PC-3 (cell line): Measurements from ENCODE around the gene FNIP1. TPM values are rescaled to one million over a fixed set of nuclear protein-coding genes. Genes with fewer than 3 reads are reported as not detected.

ENCODE experiments used
- ATAC-seq: fragments of 200-7000 bp; cut with Tn5 transposase; 2 replicates; pipeline ENCODE4 v1.9.1; 2020; ENCODE audit warnings: mild to moderate bottlenecking, moderate library complexity
- BruUV-seq: library from RNA; stranded (reverse); fragments of 400-500 nt; replicated peaks from 2 replicates; lab custom pipeline; 2021; lab: Mats Ljungman, UMichigan
- CTCF ChIA-PET: fragments of 300-600 bp; sonication (Branson Sonifier 250); formaldehyde crosslinking; loops from one replicate; lab custom pipeline; 2022; ENCODE audit warnings: antibody characterized with exemption; lab: Charles Lee
- POLR2A ChIA-PET: fragments of 300-600 bp; sonication (Branson Sonifier 250); formaldehyde crosslinking; loops from one replicate; lab custom pipeline; 2022; ENCODE audit warnings: antibody characterized with exemption; ENCODE audit not compliant: unreplicated experiment; lab: Charles Lee
- DNase-seq: peaks from one replicate; pipeline ENCODE4 v3.0.0-alpha.2; 2015
- H2AFZ ChIP-seq: fragments of 300-600 bp; sonication (generic); 2 replicates; pipeline ENCODE4 v1.6.0; 2016; ENCODE audit warnings: antibody characterized with exemption, low read length
- H3F3A ChIP-seq: fragments of 300-600 bp; sonication (generic); one replicate; pipeline ENCODE4 v1.6.0; 2017; ENCODE audit warnings: antibody characterized with exemption, low read length, control low read depth, mild to moderate bottlenecking; ENCODE audit not compliant: unreplicated experiment
- H3K27ac ChIP-seq: fragments of 300-600 bp; sonication (generic); 2 replicates; pipeline ENCODE4 v1.5.1; 2016; ENCODE audit warnings: mild to moderate bottlenecking, low read length
- H3K27me3 ChIP-seq: fragments of 300-600 bp; sonication (generic); 2 replicates; pipeline ENCODE4 v1.6.1; 2016; ENCODE audit warnings: low read length, mixed read lengths
- H3K36me3 ChIP-seq: fragments of 300-600 bp; sonication (generic); 2 replicates; pipeline ENCODE4 v1.6.1; 2016; ENCODE audit warnings: low read depth, mixed run types, low read length, mixed read lengths
- H3K4me1 ChIP-seq: fragments of 300-600 bp; sonication (generic); 2 replicates; pipeline ENCODE4 v1.5.1; 2016; ENCODE audit warnings: low read length; ENCODE audit not compliant: insufficient read depth
- H3K4me2 ChIP-seq: fragments of 300-600 bp; sonication (generic); 2 replicates; pipeline ENCODE4 v1.6.0; 2016; ENCODE audit warnings: low read length
- H3K4me3 ChIP-seq: fragments of 300-600 bp; sonication (generic); 2 replicates; pipeline ENCODE4 v1.5.1; 2016; ENCODE audit warnings: mild to moderate bottlenecking, low read length, mixed read lengths
- H3K79me2 ChIP-seq: fragments of 300-600 bp; sonication (generic); 2 replicates; pipeline ENCODE4 v1.6.1; 2017; ENCODE audit warnings: low read length, mixed read lengths
- H3K9ac ChIP-seq: fragments of 300-600 bp; sonication (generic); 2 replicates; pipeline ENCODE4 v1.6.0; 2016; ENCODE audit warnings: mild to moderate bottlenecking, low read length
- H3K9me2 ChIP-seq: fragments of 300-600 bp; sonication (generic); replicated peaks from 2 replicates; pipeline ENCODE4 v1.6.1; 2016; ENCODE audit warnings: mixed run types, low read length, mixed read lengths
- H3K9me3 ChIP-seq: fragments of 300-600 bp; sonication (generic); 2 replicates; pipeline ENCODE4 v1.6.1; 2016; ENCODE audit warnings: low read length, mixed read lengths
- H4K20me1 ChIP-seq: fragments of 300-600 bp; sonication (generic); 2 replicates; pipeline ENCODE4 v1.6.1; 2016; ENCODE audit warnings: low read length, mixed read lengths
- CTCF ChIP-seq: fragments of 300-600 bp; sonication (generic); conservative IDR thresholded peaks from 2 replicates; pipeline ENCODE4 v1.5.1; 2017; ENCODE audit warnings: antibody characterized with exemption, low read depth, mild to moderate bottlenecking, low read length
- EZH2 ChIP-seq: fragments of 300-600 bp; sonication (generic); IDR thresholded peaks from one replicate; pipeline ENCODE4 v1.6.1; 2017; ENCODE audit warnings: antibody characterized with exemption, mild to moderate bottlenecking, low read length; ENCODE audit not compliant: unreplicated experiment
- EZH2phosphoT487 ChIP-seq: fragments of 300-600 bp; sonication (generic); IDR thresholded peaks from 2 replicates; pipeline ENCODE4 v1.6.1; 2018; ENCODE audit warnings: mild to moderate bottlenecking, antibody characterized with exemption, low read length, borderline replicate concordance
- intact Hi-C: fragments of 100-400 bp; cut with micrococcal nuclease; formaldehyde crosslinking; loops from 2 replicates; pipeline ENCODE4 v1.9.0; 2023
- total RNA-seq: library from RNA; depleted of rRNA; stranded (reverse); fragments of >200 nt; gene quantifications from 2 replicates; pipeline ENCODE4 v1.2.3, GENCODE V29; 2014

The FNIP1 gene
- total RNA-seq, 1 experiment from 2014 or later: 15.1 TPM

GRCh38 chr5:131814990-131815389 lies 18.2 kb upstream of the FNIP1 start:
- peak; percentile 77 for DNase-seq
- POLR2A ChIA-PET: no interaction called here
- Histone ChIP-seq H4K20me1 (no peaks in the 10 kb centered on the region), H3K9me2 (no peaks in the 10 kb centered on the region), H3K79me2 (no peaks in the 10 kb centered on the region), H3K4me2 (no peak overlapping the region), H3K4me1 (no peaks in the 10 kb centered on the region), H3K27me3 (no peaks in the 10 kb centered on the region), H2AFZ (no peak overlapping the region), H3K36me3 (no peaks in the 10 kb centered on the region), H3F3A (no peaks in the 10 kb centered on the region), H3K27ac (no peak overlapping the region), H3K9me3 (no peaks in the 10 kb centered on the region), H3K4me3 (no peak overlapping the region), H3K9ac (no peak overlapping the region)
- CTCF ChIA-PET: no interaction called here
- BruUV-seq: no TSS peak
- TF ChIP-seq EZH2 (no peak), CTCF (no peak), EZH2phosphoT487 (no peak)
- intact Hi-C loops: no loop called here
- ATAC-seq: peak; percentile 76

GRCh38 chr5:131812371-131813160 lies 15.7 kb upstream of the FNIP1 start:
- ChIA-PET CTCF (no interaction called here), POLR2A (no interaction called here)
- H4K20me1 ChIP-seq: no peaks in the 10 kb centered on the region
- no peaks in the 10 kb centered on the region for H3K9me2 ChIP-seq
- no peaks in the 10 kb centered on the region for H3K27me3 ChIP-seq
- no peak overlapping the region for H3K4me3 ChIP-seq
- intact Hi-C loops: no loop called here
- no peaks in the 10 kb centered on the region for H3K4me1 ChIP-seq
- H3K4me2 ChIP-seq: no peak overlapping the region
- ATAC-seq (no peak), DNase-seq (no peak)
- H2AFZ ChIP-seq: no peak overlapping the region
- H3K79me2 ChIP-seq: no peaks in the 10 kb centered on the region
- no peaks in the 10 kb centered on the region for H3K9me3 ChIP-seq
- no peak overlapping the region for H3K27ac ChIP-seq
- BruUV-seq: no TSS peak
- H3F3A ChIP-seq: no peaks in the 10 kb centered on the region
- no peak for TF ChIP-seq EZH2
- no peak overlapping the region for H3K9ac ChIP-seq
- no peaks in the 10 kb centered on the region for H3K36me3 ChIP-seq

- no peaks in the 10 kb centered on the region for H3K27me3 ChIP-seq
- H3K36me3 ChIP-seq: no peaks in the 10 kb centered on the region
- CTCF ChIA-PET: interaction anchor here (0.6 to 1.3 kb wide), 2 partner anchors 198 to 242 kb away, joined by 3 to 13 read pairs; no protein-coding TSS in a partner anchor
- BruUV-seq: no TSS peak
- no peaks in the 10 kb centered on the region for H3K4me1 ChIP-seq
- no peaks in the 10 kb centered on the region for H3F3A ChIP-seq
- POLR2A ChIA-PET: no interaction called here
- H3K27ac ChIP-seq: no peak overlapping the region
- no peaks in the 10 kb centered on the region for H3K9me3 ChIP-seq
- H2AFZ ChIP-seq: no peak overlapping the region
- no peaks in the 10 kb centered on the region for H3K79me2 ChIP-seq
- no peaks in the 10 kb centered on the region for H4K20me1 ChIP-seq
- TF ChIP-seq CTCF (peak; percentile 46; the same call in 1 of the 2 replicates), EZH2 (no peak), EZH2phosphoT487 (no peak)
- H3K4me3 ChIP-seq: no peak overlapping the region
- no peak overlapping the region for H3K4me2 ChIP-seq
- DNase-seq: peak; percentile 27
- no peak overlapping the region for H3K9ac ChIP-seq
- 0 out of 2 replicates have a peak, but pooled peaks have one; percentile 54 for ATAC-seq
- intact Hi-C loops: loop anchor here (1.0 kb wide), 1 partner anchor 198 kb away; no protein-coding TSS in a partner anchor
- H3K9me2 ChIP-seq: no peaks in the 10 kb centered on the region
Measured at GRCh38 chr5:131810510-131811249, 13.9 kb upstream of the FNIP1 start.
